Coronary artery (tissue), 2 donors: Measurements from ENCODE around the gene GTF2IRD1.
"Not testable (repeated sequence)": the region's sequence is repeated elsewhere in the genome, so short reads cannot be mapped to it uniquely, and the experiment has no call there.

ENCODE experiments used
- DNase-seq: peaks from one replicate; pipeline ENCODE4 v3.0.0-alpha.2; 2017; ENCODE audit warnings: low spot score
- H3K27ac ChIP-seq, 2 donors: fragments of 200-600 bp; sonication (generic); one replicate each; pipeline ENCODE4 v1.5.1; 2016 to 2019
- H3K4me3 ChIP-seq: fragments of 200-600 bp; sonication (generic); 2 replicates; pipeline ENCODE4 v1.5.1; 2016; ENCODE audit warnings: mild to moderate bottlenecking, moderate library complexity
- CTCF ChIP-seq: fragments of 200-600 bp; sonication (generic); IDR thresholded peaks from one replicate; pipeline ENCODE4 v1.5.1; 2019; ENCODE audit warnings: antibody characterized with exemption

GTF2IRD1 gene

DNA sequence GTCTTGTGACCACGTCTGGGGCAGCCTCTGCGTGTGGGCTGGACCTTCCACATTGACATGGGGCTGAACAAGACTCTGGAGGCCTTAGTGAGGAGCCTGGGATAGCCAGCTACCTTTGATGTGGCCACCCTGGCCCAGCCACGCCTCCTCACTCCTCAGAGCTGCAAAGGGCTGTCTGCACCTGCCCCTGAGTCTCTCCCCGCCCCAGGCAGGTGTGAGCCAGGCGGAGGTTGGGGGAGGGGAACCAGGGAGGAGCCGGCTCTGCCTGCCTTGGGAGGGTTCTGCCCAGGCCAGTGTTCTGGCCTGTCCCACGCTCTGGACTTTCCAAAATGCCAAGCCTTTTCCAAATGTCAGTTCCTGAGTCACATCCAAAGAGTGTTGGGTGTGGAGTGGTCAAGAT is 72.2 kb downstream of the GTF2IRD1 start:
- DNase-seq = no peak
- H3K27ac ChIP-seq = no peak overlapping the region
- no peak overlapping the region for H3K4me3 ChIP-seq
- no peak for TF ChIP-seq CTCF

GRCh38 chr7:74526780-74527179 is 73.1 kb downstream of the GTF2IRD1 start:
- H3K4me3 ChIP-seq = no peak overlapping the region
- no peak overlapping the region for H3K27ac ChIP-seq
- no peak for TF ChIP-seq CTCF
- no peak for DNase-seq

DNA sequence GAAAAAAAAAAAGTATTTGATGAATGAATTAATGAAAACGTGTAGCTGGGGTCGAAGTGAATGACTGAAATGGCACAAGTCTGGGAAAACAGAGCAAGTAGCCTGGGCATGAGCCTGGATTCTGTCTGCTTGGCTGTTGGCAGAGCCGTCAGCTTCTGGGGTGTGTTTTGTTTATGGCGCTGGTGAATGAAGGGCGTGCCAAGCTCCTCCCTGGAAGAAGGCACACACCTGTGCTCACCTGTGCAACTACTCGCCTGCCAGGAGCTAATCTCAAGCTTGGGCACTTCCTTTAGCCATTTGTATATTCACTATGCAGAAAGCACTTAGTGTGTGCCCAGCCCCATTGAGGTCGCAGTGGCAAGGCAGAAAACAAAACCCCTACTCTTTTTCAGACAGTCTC is 74.1 kb downstream of the GTF2IRD1 start:
- no peak for DNase-seq
- Histone ChIP-seq H3K4me3 (no peak overlapping the region), H3K27ac (no peak overlapping the region)
- TF ChIP-seq CTCF = no peak

DNA sequence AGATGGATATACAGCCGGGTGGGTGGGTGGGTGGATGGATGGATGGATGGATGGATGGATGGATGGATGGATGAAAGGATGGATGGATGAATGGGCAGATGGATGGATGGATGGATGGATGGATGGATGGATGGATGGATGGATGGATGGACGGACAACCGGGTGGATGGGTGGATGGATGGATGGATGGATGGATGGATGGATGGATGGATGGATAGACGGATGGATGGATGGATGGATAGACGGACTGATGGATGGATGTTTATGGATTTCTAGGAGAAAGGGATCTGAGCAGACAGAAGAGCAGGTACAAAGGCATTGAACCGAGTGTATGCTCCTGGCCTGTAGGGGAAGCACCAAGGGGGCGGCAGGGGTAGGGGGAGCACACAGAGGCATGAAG is 75.1 kb downstream of the GTF2IRD1 start:
- H3K4me3 ChIP-seq, H3K27ac ChIP-seq, DNase-seq: not testable (repeated sequence)

- Histone ChIP-seq H3K4me3 (no peak overlapping the region), H3K27ac (no peak overlapping the region)
- TF ChIP-seq CTCF = no peak
- no peak for DNase-seq
Measured at GRCh38 chr7:74535951-74536356, 82.2 kb downstream of the GTF2IRD1 start.

DNA sequence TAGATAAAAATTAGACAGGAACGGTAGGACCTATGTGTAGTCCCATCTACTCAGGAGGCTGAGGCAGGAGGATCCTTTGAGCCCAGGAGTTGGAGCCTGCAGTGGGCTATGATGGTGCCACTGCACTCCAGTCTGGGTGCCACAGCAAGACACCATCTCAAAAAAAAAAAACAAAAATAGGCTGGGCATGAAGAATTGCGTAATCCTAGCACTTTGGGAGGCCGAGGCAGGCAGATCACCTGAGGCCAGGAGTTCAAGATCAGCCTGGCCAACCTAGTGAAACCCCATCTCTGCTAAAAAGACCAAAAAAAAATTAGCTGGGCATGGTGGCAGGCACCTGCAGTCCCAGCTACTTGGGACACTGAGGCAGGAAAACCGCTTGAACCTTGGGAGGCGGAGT is 88.2 kb downstream of the GTF2IRD1 start:
- H3K27ac ChIP-seq, DNase-seq, H3K4me3 ChIP-seq: not testable (repeated sequence)

GRCh38 chr7:74542558-74543117 is 88.9 kb downstream of the GTF2IRD1 start:
- Histone ChIP-seq H3K27ac (no peak overlapping the region), H3K4me3 (no peak overlapping the region)
- DNase-seq = no peak
- no peak for TF ChIP-seq CTCF

DNA sequence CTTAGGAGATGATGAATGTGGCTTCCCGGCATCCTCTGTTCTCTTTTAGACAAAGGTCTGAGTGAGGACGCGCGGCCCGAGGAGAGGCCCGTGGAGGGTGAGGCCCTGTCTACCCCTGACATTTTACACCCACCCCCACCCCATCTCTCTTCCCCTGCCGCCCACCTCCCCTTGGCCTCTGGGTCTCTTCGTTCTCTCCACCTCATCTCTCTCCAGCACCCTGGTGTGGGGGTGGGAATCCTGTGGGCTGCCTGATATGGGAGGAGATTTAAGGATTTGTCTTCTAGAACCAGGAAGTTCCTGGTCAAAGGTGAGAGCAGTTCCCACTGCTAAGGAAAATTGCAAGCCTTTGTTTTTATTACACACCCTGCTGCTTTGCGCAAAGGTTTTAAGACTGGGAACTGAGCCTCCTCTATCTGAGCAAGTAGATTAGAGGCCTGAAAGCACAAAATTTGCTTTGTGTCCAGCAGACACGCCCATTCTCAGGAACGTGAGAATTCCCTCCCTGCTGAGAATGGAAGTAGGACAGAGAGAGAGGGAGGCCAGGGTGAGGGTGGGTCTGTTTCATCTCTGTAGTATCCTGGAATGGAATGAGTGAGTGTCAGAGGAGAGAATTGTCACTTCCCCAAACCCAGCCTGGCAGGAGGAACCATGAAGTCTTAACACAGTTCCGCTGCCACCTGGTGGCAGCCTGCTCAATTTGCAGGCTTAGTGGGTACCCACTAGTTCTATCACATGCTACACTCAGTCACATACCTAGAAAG is 91.2 kb downstream of the GTF2IRD1 start:
- H3K4me3 ChIP-seq = no peak overlapping the region
- no peak overlapping the region for H3K27ac ChIP-seq
- DNase-seq = no peak
- no peak for TF ChIP-seq CTCF
